HEK293 (cell line): ENCODE data around the gene ATP13A2.

Experiments
- CTCF ChIA-PET: fragments of 350-600 bp; formaldehyde crosslinking; extraction: SDS; loops from one replicate; lab custom pipeline; 2021; ENCODE audit warnings: antibody characterized with exemption; lab: Yijun Ruan, JAX
- POLR2A ChIA-PET: fragments of 300-600 bp; formaldehyde crosslinking; extraction: SDS; loops from one replicate; lab custom pipeline; 2020; ENCODE audit warnings: antibody characterized with exemption, inconsistent platforms; lab: Yijun Ruan, JAX
- H3K27ac ChIP-seq: fragments of 200-500 bp; sonication (Bioruptor generic); 2 replicates; pipeline ENCODE4 v1.5.1; 2014; ENCODE audit warnings: low read depth, low read length, control low read depth, inconsistent platforms; ENCODE audit errors: extremely low read depth
- H3K36me3 ChIP-seq, 2 experiments: fragments of 200-500 bp in 1 of 2; sonication (Bioruptor generic) in 1 of 2; 1 replicate in 1 of 2; 2 replicates in 1 of 2; pipeline ENCODE4 v1.5.1; 2014 to 2017; ENCODE audit warnings: inconsistent platforms in 2 of 2, low read length in 2 of 2; ENCODE audit not compliant: control insufficient read depth in 2 of 2, insufficient read depth in 1 of 2
- H3K4me1 ChIP-seq: fragments of 200-500 bp; sonication (Bioruptor generic); 2 replicates; pipeline ENCODE4 v1.5.1; 2014; ENCODE audit warnings: mild to moderate bottlenecking, low read length, inconsistent platforms; ENCODE audit not compliant: control insufficient read depth, insufficient read depth
- H3K4me3 ChIP-seq: 2 replicates; pipeline ENCODE4 v1.5.1; 2011; ENCODE audit warnings: low read depth, mild to moderate bottlenecking, control low read depth, low read length, moderate library complexity
- H3K9me3 ChIP-seq: fragments of 200-500 bp; sonication (Bioruptor generic); 2 replicates; pipeline ENCODE4 v1.5.1; 2014; ENCODE audit warnings: low read depth, low read length, inconsistent platforms; ENCODE audit not compliant: control insufficient read depth, insufficient read depth
- GLI4 ChIP-seq: fragments of 450-650 bp; formaldehyde crosslinking; IDR thresholded peaks from 2 replicates; pipeline ENCODE4 v1.5.1; 2016; ENCODE audit warnings: missing biosample characterization, missing genetic modification characterization
- GLIS2 ChIP-seq: fragments of 450-650 bp; formaldehyde crosslinking; IDR thresholded peaks from 2 replicates; pipeline ENCODE4 v1.5.1; 2016; ENCODE audit warnings: missing biosample characterization, missing genetic modification characterization
- PRDM1 ChIP-seq: fragments of 450-650 bp; formaldehyde crosslinking; IDR thresholded peaks from 2 replicates; pipeline ENCODE4; 2016; ENCODE audit warnings: missing biosample characterization, missing genetic modification characterization
- PRDM10 ChIP-seq: fragments of 450-650 bp; formaldehyde crosslinking; IDR thresholded peaks from 2 replicates; pipeline ENCODE4 v1.5.1; 2016; ENCODE audit warnings: missing biosample characterization, missing genetic modification characterization
- SALL2 ChIP-seq: fragments of 450-650 bp; formaldehyde crosslinking; IDR thresholded peaks from 2 replicates; pipeline ENCODE4 v1.5.0; 2017; ENCODE audit warnings: missing biosample characterization, mild to moderate bottlenecking, missing genetic modification characterization, borderline replicate concordance
- ZBTB17 ChIP-seq: fragments of 450-650 bp; formaldehyde crosslinking; IDR thresholded peaks from 2 replicates; pipeline ENCODE4 v1.5.1; 2016; ENCODE audit warnings: missing biosample characterization, missing genetic modification characterization
- ZBTB26 ChIP-seq: fragments of 450-650 bp; formaldehyde crosslinking; optimal IDR thresholded peaks from 2 replicates; pipeline ENCODE3; 2016; ENCODE audit warnings: missing biosample characterization, mild to moderate bottlenecking, missing genetic modification characterization
- ZBTB48 ChIP-seq: fragments of 450-650 bp; formaldehyde crosslinking; IDR thresholded peaks from 2 replicates; pipeline ENCODE4 v1.5.1; 2016; ENCODE audit warnings: missing biosample characterization, missing genetic modification characterization
- ZNF121 ChIP-seq: fragments of 450-650 bp; formaldehyde crosslinking; IDR thresholded peaks from 2 replicates; pipeline ENCODE4 v1.5.1; 2016; ENCODE audit warnings: missing biosample characterization, missing genetic modification characterization
- ZNF140 ChIP-seq: fragments of 450-650 bp; formaldehyde crosslinking; IDR thresholded peaks from 2 replicates; pipeline ENCODE4 v1.5.1; 2016; ENCODE audit warnings: missing biosample characterization, missing genetic modification characterization
- ZNF266 ChIP-seq: fragments of 450-650 bp; formaldehyde crosslinking; IDR thresholded peaks from 2 replicates; pipeline ENCODE4 v1.5.1; 2016; ENCODE audit warnings: missing biosample characterization, missing genetic modification characterization, low read depth
- ZNF366 ChIP-seq: fragments of 450-650 bp; formaldehyde crosslinking; conservative IDR thresholded peaks from 2 replicates; pipeline ENCODE4 v1.5.1; 2016; ENCODE audit warnings: missing biosample characterization, missing genetic modification characterization
- ZNF610 ChIP-seq: fragments of 450-650 bp; formaldehyde crosslinking; IDR thresholded peaks from 2 replicates; pipeline ENCODE4 v1.5.1; 2016; ENCODE audit warnings: missing biosample characterization, missing genetic modification characterization, borderline replicate concordance
- ZNF76 ChIP-seq: fragments of 450-650 bp; formaldehyde crosslinking; IDR thresholded peaks from 2 replicates; pipeline ENCODE4; 2016; ENCODE audit warnings: low read depth, missing biosample characterization, missing genetic modification characterization, borderline replicate concordance
- ZNF792 ChIP-seq: fragments of 450-650 bp; formaldehyde crosslinking; IDR thresholded peaks from 2 replicates; pipeline ENCODE4 v1.5.1; 2016; ENCODE audit warnings: missing biosample characterization, missing genetic modification characterization
- ZSCAN16 ChIP-seq: fragments of 450-650 bp; formaldehyde crosslinking; IDR thresholded peaks from 2 replicates; pipeline ENCODE4 v1.5.1; 2016; ENCODE audit warnings: missing biosample characterization, missing genetic modification characterization
- TF ChIP-seq, protein P1 (sequence below): fragments of 450-650 bp; IDR thresholded peaks from 2 replicates; pipeline ENCODE4 v1.5.1; 2018; ENCODE audit warnings: missing biosample characterization, missing genetic modification characterization

ATP13A2 gene

GRCh38 chr1:17023573-17023972 is 11.8 kb upstream of the ATP13A2 start (continued):
- no peak for TF ChIP-seq ZNF121 (tag by site-specific recombination)
- TF ChIP-seq, protein P1, sequence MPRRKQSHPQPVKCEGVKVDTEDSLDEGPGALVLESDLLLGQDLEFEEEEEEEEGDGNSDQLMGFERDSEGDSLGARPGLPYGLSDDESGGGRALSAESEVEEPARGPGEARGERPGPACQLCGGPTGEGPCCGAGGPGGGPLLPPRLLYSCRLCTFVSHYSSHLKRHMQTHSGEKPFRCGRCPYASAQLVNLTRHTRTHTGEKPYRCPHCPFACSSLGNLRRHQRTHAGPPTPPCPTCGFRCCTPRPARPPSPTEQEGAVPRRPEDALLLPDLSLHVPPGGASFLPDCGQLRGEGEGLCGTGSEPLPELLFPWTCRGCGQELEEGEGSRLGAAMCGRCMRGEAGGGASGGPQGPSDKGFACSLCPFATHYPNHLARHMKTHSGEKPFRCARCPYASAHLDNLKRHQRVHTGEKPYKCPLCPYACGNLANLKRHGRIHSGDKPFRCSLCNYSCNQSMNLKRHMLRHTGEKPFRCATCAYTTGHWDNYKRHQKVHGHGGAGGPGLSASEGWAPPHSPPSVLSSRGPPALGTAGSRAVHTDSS (tag by site-specific recombination) = no peak
- TF ChIP-seq ZNF366 (tag by site-specific recombination) = no peak
- TF ChIP-seq SALL2 (tag by site-specific recombination) = no peak
- TF ChIP-seq GLIS2 (tag by site-specific recombination) = no peak
- no peak for TF ChIP-seq ZSCAN16 (tag by site-specific recombination)

GRCh38 chr1:17023102-17023501 is 11.4 kb upstream of the ATP13A2 start:
- H3K36me3 ChIP-seq = peaks cover 49 to 98% of the 10 kb centered on the region in 2 experiments
- CTCF ChIA-PET = interaction anchor here (1.0 to 2.3 kb wide), 5 partner anchors 10 to 107 kb away, joined by 3 to 12 read pairs (median 6); no protein-coding TSS in a partner anchor

GRCh38 chr1:17021896-17022295 is 10.2 kb upstream of the ATP13A2 start:
- Histone ChIP-seq H3K4me1 (no peaks in the 10 kb centered on the region), H3K9me3 (no peaks in the 10 kb centered on the region), H3K4me3 (no peak overlapping the region), H3K36me3 (peaks cover 46 to 93% of the 10 kb centered on the region in 2 experiments), H3K27ac (no peak overlapping the region)
- ChIA-PET POLR2A (interaction anchor here (0.7 kb wide), 1 partner anchor 247 kb away, joined by 3 read pairs; no protein-coding TSS in a partner anchor), CTCF (interaction anchor here (1.0 to 2.3 kb wide), 2 partner anchors 24 to 106 kb away, joined by 3 to 12 read pairs; no protein-coding TSS in a partner anchor)
- TF ChIP-seq ZNF76 (tag by site-specific recombination) = no peak

More at GRCh38 chr1:17023102-17023501, 11.4 kb upstream of the ATP13A2 start:
- no peak overlapping the region for H3K4me3 ChIP-seq
- no peaks in the 10 kb centered on the region for H3K9me3 ChIP-seq
- POLR2A ChIA-PET = interaction anchor here (0.5 to 0.6 kb wide), 2 partner anchors 14 to 26 kb away, joined by 3 to 7 read pairs; no protein-coding TSS in a partner anchor
- H3K4me1 ChIP-seq = no peaks in the 10 kb centered on the region
- TF ChIP-seq ZNF610 (tag by site-specific recombination) (no peak), ZNF266 (tag by site-specific recombination) (no peak), ZNF792 (no peak), GLI4 (no peak), PRDM1 (tag by site-specific recombination) (0 out of 2 replicates have a peak, but pooled peaks have one; percentile 44)
- H3K27ac ChIP-seq = no peak overlapping the region

GRCh38 chr1:17020502-17020901 is 8.8 kb upstream of the ATP13A2 start:
- Histone ChIP-seq H3K27ac (no peak overlapping the region), H3K36me3 (peaks cover 35 to 80% of the 10 kb centered on the region in 2 experiments), H3K4me1 (no peaks in the 10 kb centered on the region), H3K4me3 (no peak overlapping the region), H3K9me3 (no peaks in the 10 kb centered on the region)
- CTCF ChIA-PET = no interaction called here
- no peak for TF ChIP-seq ZBTB17 (tag by site-specific recombination)
- TF ChIP-seq ZBTB26 (tag by site-specific recombination) = no peak
- no peak for TF ChIP-seq ZBTB48 (tag by site-specific recombination)
- TF ChIP-seq ZNF140 = no peak
- TF ChIP-seq PRDM10 (tag by site-specific recombination) = no peak
- POLR2A ChIA-PET = interaction anchor here (0.6 to 1.0 kb wide), 3 partner anchors 8 to 40 kb away, joined by 3 to 5 read pairs (median 3); partner anchors contain the start of gene ATP13A2
